ENCODE results near the gene NOXA1.
A peak's percentile ranks its signal among the peaks of the same experiment; 100 is the strongest.
"Not testable (repeated sequence)": the region's sequence is repeated elsewhere in the genome, so short reads cannot be mapped to it uniquely, and the experiment has no call there.

The NOXA1 gene

DNA sequence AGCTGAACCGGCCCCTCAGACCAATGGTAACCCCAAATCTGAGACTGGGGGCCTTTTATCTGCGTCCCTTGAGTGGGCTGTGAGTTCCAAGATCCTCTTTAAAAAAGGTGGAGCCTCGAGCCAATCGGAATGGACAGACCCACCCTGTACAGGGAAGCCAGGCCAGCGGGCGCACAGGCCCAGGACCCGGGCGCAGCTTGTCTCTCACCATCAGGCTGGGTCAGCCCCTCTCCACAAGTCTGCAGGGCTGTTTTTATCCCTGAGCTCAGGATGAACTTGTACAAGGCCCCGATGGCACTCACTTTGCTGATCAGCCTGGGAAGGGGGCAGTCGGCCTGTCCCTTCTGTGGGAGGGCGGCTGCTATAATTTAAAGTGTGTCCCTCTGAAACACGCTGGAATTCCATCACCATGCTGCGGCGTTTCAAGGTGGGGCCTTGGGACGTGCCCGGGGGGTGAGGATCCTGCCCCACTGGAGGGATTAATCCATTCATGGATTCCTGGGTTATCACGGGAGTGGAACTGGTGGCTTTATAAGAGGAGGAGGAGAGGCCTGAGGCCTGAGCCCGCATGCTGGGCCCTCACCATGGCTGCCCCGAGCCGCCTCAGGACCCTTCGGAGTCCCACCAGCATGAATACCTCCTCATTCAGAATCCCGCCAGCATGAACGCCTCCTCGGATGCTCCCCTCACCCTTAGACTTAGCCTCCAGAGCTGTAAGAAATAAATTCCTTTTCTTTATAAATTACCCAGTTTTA lies 14.4 kb upstream of the NOXA1 start:
- no peak overlapping the region for H3K4me3 ChIP-seq (ENCODE audit: low read length)
- TF ChIP-seq, protein P1, sequence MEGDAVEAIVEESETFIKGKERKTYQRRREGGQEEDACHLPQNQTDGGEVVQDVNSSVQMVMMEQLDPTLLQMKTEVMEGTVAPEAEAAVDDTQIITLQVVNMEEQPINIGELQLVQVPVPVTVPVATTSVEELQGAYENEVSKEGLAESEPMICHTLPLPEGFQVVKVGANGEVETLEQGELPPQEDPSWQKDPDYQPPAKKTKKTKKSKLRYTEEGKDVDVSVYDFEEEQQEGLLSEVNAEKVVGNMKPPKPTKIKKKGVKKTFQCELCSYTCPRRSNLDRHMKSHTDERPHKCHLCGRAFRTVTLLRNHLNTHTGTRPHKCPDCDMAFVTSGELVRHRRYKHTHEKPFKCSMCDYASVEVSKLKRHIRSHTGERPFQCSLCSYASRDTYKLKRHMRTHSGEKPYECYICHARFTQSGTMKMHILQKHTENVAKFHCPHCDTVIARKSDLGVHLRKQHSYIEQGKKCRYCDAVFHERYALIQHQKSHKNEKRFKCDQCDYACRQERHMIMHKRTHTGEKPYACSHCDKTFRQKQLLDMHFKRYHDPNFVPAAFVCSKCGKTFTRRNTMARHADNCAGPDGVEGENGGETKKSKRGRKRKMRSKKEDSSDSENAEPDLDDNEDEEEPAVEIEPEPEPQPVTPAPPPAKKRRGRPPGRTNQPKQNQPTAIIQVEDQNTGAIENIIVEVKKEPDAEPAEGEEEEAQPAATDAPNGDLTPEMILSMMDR (conservative IDR thresholded peaks at IDR 0.05; ENCODE audit: low read depth, low read length) = no peak
- no peak for DNase-seq (ENCODE audit: low read depth)

DNA sequence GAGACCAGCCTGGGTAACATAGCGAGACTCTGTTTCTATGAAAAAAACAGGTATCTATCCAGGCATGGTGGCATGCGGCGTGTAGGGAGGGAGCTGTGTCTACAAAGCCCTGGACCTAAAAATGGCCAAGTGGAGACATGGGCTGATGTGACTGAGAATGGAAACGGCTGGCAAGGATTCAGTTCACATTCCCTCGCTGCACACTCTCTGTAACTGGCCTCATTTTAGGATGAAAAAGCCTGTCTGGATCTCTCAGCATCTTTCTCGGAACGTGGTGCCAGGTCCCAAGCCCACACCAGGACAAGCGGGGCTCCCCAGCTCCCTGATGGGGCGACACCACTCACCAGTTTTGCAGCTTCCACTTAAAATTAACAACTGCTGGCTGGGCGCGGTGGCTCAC lies 13.7 kb upstream of the NOXA1 start:
- no peak for DNase-seq (ENCODE audit: low read depth)
- H3K4me3 ChIP-seq (ENCODE audit: low read length) = no peak overlapping the region
- TF ChIP-seq, protein P1 (conservative IDR thresholded peaks at IDR 0.05; ENCODE audit: low read depth, low read length) = no peak

DNA sequence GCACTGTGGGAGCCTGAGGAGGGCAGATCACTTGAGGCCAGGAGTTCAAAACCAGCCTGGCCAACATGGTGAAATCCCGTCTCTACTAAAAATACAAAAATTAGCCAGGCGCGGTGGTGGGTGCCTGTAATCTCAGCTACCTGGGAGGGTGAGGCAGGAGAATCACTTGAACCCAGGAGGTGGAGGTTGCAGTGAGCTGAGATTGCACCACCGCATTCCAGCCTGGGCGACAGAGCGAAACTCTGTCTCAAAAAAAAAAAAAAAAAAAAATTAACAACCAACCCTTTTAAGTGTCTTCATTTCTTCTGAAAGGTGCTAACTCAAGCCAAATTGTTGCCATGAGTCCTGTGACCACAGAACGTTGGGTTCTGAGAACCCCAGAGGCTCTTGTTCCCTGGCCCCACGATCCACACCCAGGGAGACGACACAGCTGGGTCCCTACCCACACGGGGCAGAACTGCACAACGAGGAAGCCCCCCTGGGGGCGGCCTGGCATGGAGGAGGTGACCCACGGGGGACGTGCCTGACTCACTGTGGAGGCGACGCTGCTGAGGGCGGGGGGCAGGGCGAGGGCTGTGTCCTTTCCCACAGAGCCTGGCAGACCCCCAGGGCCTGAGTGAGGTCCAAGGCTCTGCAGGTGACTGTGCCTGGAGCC lies 12.8 kb upstream of the NOXA1 start:
- not testable (repeated sequence) for DNase-seq (ENCODE audit: low read depth); H3K4me3 ChIP-seq (ENCODE audit: low read length)

DNA sequence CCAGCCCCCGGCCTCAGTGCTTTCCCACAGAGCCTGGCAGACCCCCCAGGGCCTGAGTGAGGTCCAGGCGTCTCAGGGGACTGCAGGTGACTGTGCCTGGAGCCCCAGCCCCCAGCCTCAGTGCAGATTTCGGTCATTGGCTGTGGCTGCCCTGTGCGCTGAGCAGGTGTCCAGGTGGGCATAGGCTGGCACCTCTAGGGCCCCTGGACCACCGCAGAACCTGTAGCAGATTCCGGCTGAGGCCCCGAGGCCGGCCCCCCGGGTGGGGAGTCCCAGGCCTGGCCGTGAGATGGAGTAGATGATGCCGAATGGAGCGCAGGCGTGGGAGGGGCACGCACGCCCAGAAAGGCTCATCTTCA lies 12.3 kb upstream of the NOXA1 start:
- DNase-seq (ENCODE audit: low read depth) = no peak
- TF ChIP-seq, protein P1 (conservative IDR thresholded peaks at IDR 0.05; ENCODE audit: low read depth, low read length) = no peak
- H3K4me3 ChIP-seq (ENCODE audit: low read length) = no peak overlapping the region

DNA sequence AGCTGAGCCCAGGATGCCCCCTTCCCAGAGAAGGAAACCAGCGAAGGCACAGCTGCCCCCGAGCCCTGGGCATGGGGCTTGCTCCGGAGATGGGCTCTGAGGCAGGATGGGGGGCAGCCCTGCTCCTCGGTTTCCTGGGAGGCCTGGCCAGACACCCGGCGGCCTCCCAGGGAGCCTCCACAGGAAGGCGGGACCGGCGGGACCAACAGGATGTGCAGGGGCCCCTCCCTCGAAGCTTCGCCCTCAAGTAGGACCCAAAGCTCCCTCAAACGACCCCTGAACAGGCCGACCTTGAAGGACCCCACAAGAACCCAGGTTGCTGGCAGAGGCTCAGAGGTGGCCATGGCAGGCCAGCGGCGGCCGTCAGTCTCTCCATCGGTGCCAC lies 11.9 kb upstream of the NOXA1 start:
- H3K4me3 ChIP-seq (ENCODE audit: low read length) = no peak overlapping the region
- no peak for DNase-seq (ENCODE audit: low read depth)
- TF ChIP-seq, protein P1 (conservative IDR thresholded peaks at IDR 0.05; ENCODE audit: low read depth, low read length) = no peak

DNA sequence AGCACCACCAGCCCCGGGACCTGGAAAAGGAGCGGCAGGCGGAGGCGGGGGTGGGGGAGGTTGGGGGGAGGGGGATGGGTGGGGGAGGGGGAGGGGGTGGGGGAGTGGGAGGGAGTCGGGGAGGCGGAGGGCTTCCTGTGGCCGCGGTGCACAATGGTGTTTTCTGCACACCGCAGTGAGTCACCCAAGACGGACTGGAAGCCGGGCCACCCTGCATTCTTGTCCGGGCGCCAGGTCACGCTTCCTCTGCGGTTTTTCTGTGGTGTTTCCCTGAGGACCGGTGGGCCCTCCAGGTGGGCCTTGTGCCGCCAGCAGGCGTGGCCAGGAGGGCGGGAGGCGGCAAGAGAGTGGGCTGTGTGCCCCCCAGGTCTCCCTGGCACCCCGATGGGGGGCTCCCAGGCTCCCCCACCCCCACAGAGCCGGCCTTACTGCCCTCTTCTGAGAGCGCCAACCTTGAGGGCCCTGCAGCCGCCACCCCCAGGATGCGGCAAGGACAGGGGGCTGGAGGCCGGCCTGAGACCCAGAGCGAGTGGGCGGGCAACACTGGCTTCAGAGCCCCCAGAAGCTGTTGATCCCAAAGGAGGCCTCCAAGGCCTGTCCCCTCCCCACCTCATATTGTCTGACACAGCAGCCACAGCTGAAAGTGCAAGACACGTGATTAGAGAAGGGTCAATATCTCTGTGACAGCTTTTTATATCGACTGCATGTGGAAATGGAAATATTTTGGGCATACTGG lies 11.4 kb upstream of the NOXA1 start:
- peak; percentile 74 for DNase-seq (ENCODE audit: low read depth)
- TF ChIP-seq, protein P1 (conservative IDR thresholded peaks at IDR 0.05; ENCODE audit: low read depth, low read length) = no peak
- H3K4me3 ChIP-seq (ENCODE audit: low read length) = no peak overlapping the region

DNA sequence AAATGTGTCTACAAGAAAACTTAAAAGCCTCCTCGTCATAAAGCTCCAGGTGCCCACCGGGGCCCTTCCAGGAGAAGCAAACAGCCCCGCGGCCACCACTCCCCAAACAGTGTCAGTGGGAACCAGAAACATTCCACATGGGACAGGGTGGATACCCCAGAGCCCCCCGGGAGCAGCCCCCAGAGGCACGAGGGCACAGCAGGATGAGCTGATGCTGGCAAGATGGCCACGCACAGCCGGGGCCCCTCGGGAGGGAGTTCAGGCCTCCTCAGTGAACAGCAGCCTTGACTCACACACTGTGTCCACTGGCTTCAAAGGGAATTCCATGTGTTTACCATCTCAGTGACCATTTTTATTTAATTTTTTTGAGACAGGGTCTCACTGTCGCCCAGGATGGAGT lies 10.8 kb upstream of the NOXA1 start:
- H3K4me3 ChIP-seq (ENCODE audit: low read length) = no peak overlapping the region
- TF ChIP-seq, protein P1 (conservative IDR thresholded peaks at IDR 0.05; ENCODE audit: low read depth, low read length) = no peak
- DNase-seq (ENCODE audit: low read depth) = no peak
